Measurements from ENCODE around the gene TCF4.

DNA sequence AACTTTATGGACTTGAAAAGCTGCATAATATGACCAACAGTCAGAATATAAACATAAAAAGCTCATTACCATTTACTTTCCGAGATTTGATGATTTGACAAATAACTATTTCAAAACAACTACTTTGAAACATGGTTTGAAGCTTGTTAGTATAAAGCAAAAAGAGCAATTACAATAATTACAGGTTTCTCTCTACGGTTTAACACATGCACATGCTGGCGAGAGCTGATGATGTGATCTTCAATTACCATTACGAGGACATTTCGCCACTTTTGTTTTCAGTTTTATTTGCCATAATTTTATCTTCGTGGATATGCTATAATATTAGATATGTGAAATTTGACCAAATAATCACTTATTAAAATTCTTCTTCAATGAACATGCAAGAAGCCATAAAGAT is 270.1 kb downstream of the TCF4 start:
- TF ChIP-seq, protein P1, sequence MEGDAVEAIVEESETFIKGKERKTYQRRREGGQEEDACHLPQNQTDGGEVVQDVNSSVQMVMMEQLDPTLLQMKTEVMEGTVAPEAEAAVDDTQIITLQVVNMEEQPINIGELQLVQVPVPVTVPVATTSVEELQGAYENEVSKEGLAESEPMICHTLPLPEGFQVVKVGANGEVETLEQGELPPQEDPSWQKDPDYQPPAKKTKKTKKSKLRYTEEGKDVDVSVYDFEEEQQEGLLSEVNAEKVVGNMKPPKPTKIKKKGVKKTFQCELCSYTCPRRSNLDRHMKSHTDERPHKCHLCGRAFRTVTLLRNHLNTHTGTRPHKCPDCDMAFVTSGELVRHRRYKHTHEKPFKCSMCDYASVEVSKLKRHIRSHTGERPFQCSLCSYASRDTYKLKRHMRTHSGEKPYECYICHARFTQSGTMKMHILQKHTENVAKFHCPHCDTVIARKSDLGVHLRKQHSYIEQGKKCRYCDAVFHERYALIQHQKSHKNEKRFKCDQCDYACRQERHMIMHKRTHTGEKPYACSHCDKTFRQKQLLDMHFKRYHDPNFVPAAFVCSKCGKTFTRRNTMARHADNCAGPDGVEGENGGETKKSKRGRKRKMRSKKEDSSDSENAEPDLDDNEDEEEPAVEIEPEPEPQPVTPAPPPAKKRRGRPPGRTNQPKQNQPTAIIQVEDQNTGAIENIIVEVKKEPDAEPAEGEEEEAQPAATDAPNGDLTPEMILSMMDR (conservative IDR thresholded peaks at IDR 0.05; ENCODE audit: low read length) = no peak
- no peak for TF ChIP-seq EZH2phosphoT487 (IDR thresholded peaks at IDR 0.05; ENCODE audit: borderline replicate concordance, low read depth, low read length)

All from OCI-LY7 (cell line).